Adrenal gland (tissue), 12 donors: ENCODE results near the gene ASB9. TPM values are rescaled to one million over a fixed set of nuclear protein-coding genes. Genes with fewer than 3 reads are reported as not detected.
A peak's percentile ranks its signal among the peaks of the same experiment; 100 is the strongest.

Experiments
- DNase-seq, 7 donors: peaks; one replicate each; pipeline ENCODE4 v3.0.0-alpha.2; 2019 to 2020
- H3K27ac ChIP-seq, 5 donors: fragments of 200-600 bp; sonication (generic) in 4 of 5; 1 replicate in 3 of 5; 2 replicates in 2 of 5; pipeline versions ENCODE4 v1.5.1 to v1.8.0; 2016 to 2020; ENCODE audit warnings: mild to moderate bottlenecking in 1 of 5
- H3K27me3 ChIP-seq: fragments of 200-600 bp; 2 replicates; pipeline ENCODE4 v1.8.0; 2021
- H3K36me3 ChIP-seq, 2 donors: fragments of 200-600 bp; replicated peaks in 1 of 2; 1 replicate in 1 of 2; 2 replicates in 1 of 2; pipeline versions ENCODE4 v1.5.1 to v1.8.0; 2018 to 2022
- H3K4me1 ChIP-seq, 2 donors: fragments of 200-600 bp; replicated peaks in 1 of 2; 1 replicate in 1 of 2; 2 replicates in 1 of 2; pipeline versions ENCODE4 v1.5.1 to v1.8.0; 2018 to 2021
- H3K4me3 ChIP-seq, 4 donors: fragments of 200-600 bp; sonication (generic) in 3 of 4; one replicate each; pipeline ENCODE4 v1.5.1; 2016 to 2018
- H3K9me3 ChIP-seq, 3 donors: fragments of 200-600 bp; sonication (generic) in 1 of 3; replicated peaks in 1 of 3; 1 replicate in 2 of 3; 2 replicates in 1 of 3; pipeline versions ENCODE4 v1.5.1 to v1.8.0; 2016 to 2021
- POLR2A ChIP-seq, 2 donors: fragments of 450-650 bp; IDR thresholded peaks; one replicate each; pipeline ENCODE4 v1.6.1; 2017; ENCODE audit warnings: antibody characterized with exemption in 2 of 2, mild to moderate bottlenecking in 2 of 2, moderate library complexity in 1 of 2
- WGBS, 4 donors: extraction: QIAGEN DNeasy Blood & Tissue Kit in 2 of 4; methylation state at CpG; one replicate each; pipeline versions ENCODE4 v1.1.5 to v1.1.7; 2013 to 2017; 5-methylcytosine and 5-hydroxymethylcytosine counted together
- intact Hi-C, 2 donors: fragments of 100-400 bp; cut with DNase I; formaldehyde crosslinking; loops; one replicate each; pipeline versions ENCODE4 v1.14.1 to v1.15.0; 2022 to 2023
- polyA plus RNA-seq, 3 donors: library from polyadenylated mRNA; stranded (reverse); fragments of 200-250 nt in 2 of 3; fragments of 350-450 nt in 1 of 3; fragmentation: Illumina TruSeq in 1 of 3; extraction: RNeasy Lipid Tissue Mini Kit (QIAGEN cat#74804) in 1 of 3; gene quantifications; one replicate each; pipeline ENCODE4 v1.2.3, GENCODE V29; 2013 to 2014
- total RNA-seq, 9 donors: library from RNA; depleted of rRNA in 4 of 9; stranded (reverse); fragments of >200 nt in 4 of 9; fragments of 120-200 nt in 1 of 9; fragmentation: NEBNext Ultra II Directional in 1 of 9; extraction: Animal tissue kit (Norgen Biotek cat#: 25700) in 1 of 9; gene quantifications; one replicate each; pipeline versions ENCODE4 v1.1.0 to v1.2.4, GENCODE V29; 2013 to 2023
- TF ChIP-seq, protein P1 (sequence below), 6 experiments: fragments of 450-650 bp in 4 of 6; fragments of 200-600 bp in 2 of 6; sonication (generic) in 1 of 6; IDR thresholded peaks; 1 replicate in 5 of 6; 2 replicates in 1 of 6; pipeline versions ENCODE4 v1.5.1 to v1.8.0; 2016 to 2021; ENCODE audit warnings: antibody characterized with exemption in 6 of 6, mild to moderate bottlenecking in 2 of 6, moderate library complexity in 1 of 6
- donor health status: healthy with polysubstance abuse.
- donor health status: Bipolar disorder and iron deficiency.
- donor health status: DM: yes; HTN: yes; CAD: no.
- donor health status: DM: no; HTN: no; CAD: no.
- donor health status: DM: no; HTN: no; CAD: no.
- donor health status: DM: yes; HTN: yes; CAD: no.

The ASB9 gene
- total and polyA plus RNA-seq, 12 donors: 0.39 to 5.4 (median 2.1) TPM

DNA sequence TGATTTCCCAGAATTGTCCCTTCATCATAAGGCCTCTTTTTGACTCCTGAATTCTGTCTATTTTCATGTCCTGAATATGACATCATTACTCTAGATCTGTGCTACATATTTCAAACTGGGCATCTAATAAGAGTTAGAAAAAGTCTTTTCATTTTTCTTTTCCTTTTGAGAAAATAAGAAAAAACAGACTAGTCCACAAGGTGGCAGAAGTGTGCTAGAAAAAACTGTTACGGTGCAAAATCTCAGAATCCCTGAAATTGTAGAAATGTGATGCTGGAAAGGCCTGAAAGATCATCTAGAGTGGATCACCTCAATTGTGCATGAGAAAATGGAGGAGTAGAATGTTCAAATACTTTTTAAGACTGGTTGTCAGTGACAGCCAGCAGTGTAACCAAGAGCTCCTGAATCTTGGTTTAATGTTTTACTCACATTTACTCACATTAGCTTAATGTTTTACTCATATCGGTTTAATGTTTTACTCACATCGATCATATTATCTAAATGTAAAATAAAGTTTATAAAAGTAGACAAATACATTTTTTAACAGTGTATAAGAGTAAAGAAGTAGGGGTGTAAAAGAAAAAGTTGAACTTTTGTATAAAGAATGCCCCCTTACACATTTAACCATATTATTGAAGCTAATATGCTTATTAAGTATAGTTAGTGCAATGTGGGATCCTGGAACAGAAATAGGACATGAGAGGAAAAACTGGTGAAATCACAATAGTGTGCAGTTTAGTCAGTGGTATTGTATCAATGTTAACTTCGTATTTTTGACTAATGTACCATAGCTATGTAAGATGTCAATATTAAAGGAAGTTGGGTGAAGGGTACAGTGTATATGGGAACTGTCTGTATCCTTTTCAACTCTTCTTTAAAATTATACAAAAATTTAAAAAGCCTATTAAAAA is 30.3 kb upstream of the ASB9 start:
- Histone ChIP-seq H3K4me3 (no peak overlapping the region), H3K27me3 (no peaks in the 10 kb centered on the region), H3K4me1 (peaks cover 0 to 4% of the 10 kb centered on the region in 2 donors), H3K27ac (peak overlapping the region in 1 of 5 donors; percentile 46), H3K9me3 (no peaks in the 10 kb centered on the region), H3K36me3 (no peaks in the 10 kb centered on the region)
- 52 to 64% (median 59%) methylated on average over 4 of the region's 4 CpGs for WGBS, 4 donors
- no peak for DNase-seq
- no peak for TF ChIP-seq POLR2A (IDR thresholded peaks at IDR 0.05)
- TF ChIP-seq, protein P1, sequence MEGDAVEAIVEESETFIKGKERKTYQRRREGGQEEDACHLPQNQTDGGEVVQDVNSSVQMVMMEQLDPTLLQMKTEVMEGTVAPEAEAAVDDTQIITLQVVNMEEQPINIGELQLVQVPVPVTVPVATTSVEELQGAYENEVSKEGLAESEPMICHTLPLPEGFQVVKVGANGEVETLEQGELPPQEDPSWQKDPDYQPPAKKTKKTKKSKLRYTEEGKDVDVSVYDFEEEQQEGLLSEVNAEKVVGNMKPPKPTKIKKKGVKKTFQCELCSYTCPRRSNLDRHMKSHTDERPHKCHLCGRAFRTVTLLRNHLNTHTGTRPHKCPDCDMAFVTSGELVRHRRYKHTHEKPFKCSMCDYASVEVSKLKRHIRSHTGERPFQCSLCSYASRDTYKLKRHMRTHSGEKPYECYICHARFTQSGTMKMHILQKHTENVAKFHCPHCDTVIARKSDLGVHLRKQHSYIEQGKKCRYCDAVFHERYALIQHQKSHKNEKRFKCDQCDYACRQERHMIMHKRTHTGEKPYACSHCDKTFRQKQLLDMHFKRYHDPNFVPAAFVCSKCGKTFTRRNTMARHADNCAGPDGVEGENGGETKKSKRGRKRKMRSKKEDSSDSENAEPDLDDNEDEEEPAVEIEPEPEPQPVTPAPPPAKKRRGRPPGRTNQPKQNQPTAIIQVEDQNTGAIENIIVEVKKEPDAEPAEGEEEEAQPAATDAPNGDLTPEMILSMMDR (IDR thresholded peaks at IDR 0.05): peak; percentile 29 to 62 (median 43)
- intact Hi-C loops: no loop called here

DNA sequence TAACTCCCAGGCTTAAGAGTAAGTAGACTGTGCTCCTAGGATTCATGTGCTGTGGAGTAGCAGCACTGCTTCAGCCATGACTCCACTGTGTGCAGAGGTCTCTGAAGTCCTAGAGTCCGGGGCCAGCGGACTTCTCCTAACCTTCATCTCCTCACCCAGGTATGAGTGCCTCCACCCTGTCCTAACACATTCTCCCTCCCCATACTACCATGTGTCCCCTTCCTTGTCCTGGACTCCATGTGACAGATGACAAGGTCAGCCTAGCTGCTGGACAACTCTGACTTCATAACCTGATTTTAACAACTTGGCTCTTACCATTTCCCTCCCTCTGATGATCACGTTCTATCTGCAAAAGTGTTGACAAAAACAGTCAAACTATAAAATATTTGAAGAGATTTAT is 28.9 kb upstream of the ASB9 start:
- DNase-seq: no peak
- no peaks in the 10 kb centered on the region for H3K27me3 ChIP-seq
- no peaks in the 10 kb centered on the region for H3K9me3 ChIP-seq
- intact Hi-C loops: no loop called here
- WGBS, 4 donors: 57 to 81% (median 76%) methylated on average over 1 to 3 of the region's 3 CpGs
- H3K4me3 ChIP-seq: no peak overlapping the region
- H3K4me1 ChIP-seq: peaks cover 0 to 4% of the 10 kb centered on the region in 2 donors
- no peaks in the 10 kb centered on the region for H3K36me3 ChIP-seq
- peak overlapping the region in 1 of 5 donors; percentile 64 for H3K27ac ChIP-seq
- no peak for TF ChIP-seq POLR2A (IDR thresholded peaks at IDR 0.05)
- TF ChIP-seq, protein P1 (IDR thresholded peaks at IDR 0.05): no peak

DNA sequence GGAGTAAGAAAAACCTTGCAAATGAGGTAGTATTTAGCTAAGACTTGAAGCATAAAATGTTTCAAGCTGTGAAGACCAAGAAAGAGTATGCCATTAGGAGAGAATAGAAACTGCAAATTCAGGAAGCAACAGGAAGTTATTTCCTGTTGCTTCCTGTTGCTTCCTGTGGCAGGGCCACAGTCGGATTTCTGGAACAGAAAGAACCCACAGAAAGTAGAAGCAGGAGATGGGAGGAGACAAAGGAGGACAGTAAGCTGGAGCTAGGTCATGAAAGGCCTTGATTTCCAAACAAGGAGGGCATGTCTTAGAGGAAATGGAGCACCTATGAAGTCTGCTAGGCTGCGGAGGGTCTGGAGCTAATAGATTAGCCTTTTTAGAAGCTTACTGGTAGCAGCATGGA is 28.3 kb upstream of the ASB9 start:
- H3K4me1 ChIP-seq: peaks cover 0 to 4% of the 10 kb centered on the region in 2 donors
- intact Hi-C loops: no loop called here
- H3K27me3 ChIP-seq: no peaks in the 10 kb centered on the region
- H3K4me3 ChIP-seq: no peak overlapping the region
- H3K36me3 ChIP-seq: no peaks in the 10 kb centered on the region
- DNase-seq: no peak
- 34 to 49% (median 45%) methylated on average over 2 of the region's 2 CpGs for WGBS, 4 donors
- H3K27ac ChIP-seq: peak overlapping the region in 1 of 5 donors; percentile 64
- TF ChIP-seq POLR2A (IDR thresholded peaks at IDR 0.05): no peak
- TF ChIP-seq, protein P1 (IDR thresholded peaks at IDR 0.05): no peak
- no peaks in the 10 kb centered on the region for H3K9me3 ChIP-seq

DNA sequence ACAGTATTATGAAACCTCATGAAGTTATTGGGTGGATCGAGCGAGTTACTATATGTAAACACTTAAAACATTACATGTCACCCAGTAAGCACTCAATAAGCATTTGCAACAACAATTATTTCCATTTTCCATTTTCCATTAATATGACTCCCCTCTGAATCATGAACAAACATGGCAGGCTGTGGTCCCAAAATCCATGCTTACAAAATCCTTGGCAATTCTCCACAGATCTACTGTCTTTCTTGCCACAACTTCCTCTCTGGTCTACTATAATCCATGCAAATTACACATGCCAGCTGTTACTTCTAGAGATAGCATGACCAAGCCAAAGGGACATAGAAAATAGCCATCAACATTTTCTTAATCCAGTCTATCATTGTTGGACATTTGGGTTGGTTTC is 23.6 kb upstream of the ASB9 start:
- Histone ChIP-seq H3K4me1 (no peaks in the 10 kb centered on the region), H3K36me3 (no peaks in the 10 kb centered on the region), H3K9me3 (no peaks in the 10 kb centered on the region), H3K27me3 (no peaks in the 10 kb centered on the region), H3K4me3 (no peak overlapping the region), H3K27ac (no peak overlapping the region)
- 85 to 100% (median 89%) methylated on average over 2 of the region's 2 CpGs for WGBS, 4 donors
- intact Hi-C loops: no loop called here
- no peak for DNase-seq
- TF ChIP-seq, protein P1 (IDR thresholded peaks at IDR 0.05): no peak
- no peak for TF ChIP-seq POLR2A (IDR thresholded peaks at IDR 0.05)
